Adrenal gland (tissue), 5 donors: ENCODE results near the gene NUMA1.

ENCODE experiments used
- CTCF ChIP-seq, 6 experiments: fragments of 450-650 bp in 4 of 6; fragments of 200-600 bp in 2 of 6; sonication (generic) in 1 of 6; IDR thresholded peaks; 1 replicate in 5 of 6; 2 replicates in 1 of 6; pipeline versions ENCODE4 v1.5.1 to v1.8.0; 2016 to 2021; ENCODE audit warnings: antibody characterized with exemption in 6 of 6, mild to moderate bottlenecking in 2 of 6, moderate library complexity in 1 of 6
- POLR2A ChIP-seq, 2 donors: fragments of 450-650 bp; IDR thresholded peaks; one replicate each; pipeline ENCODE4 v1.6.1; 2017; ENCODE audit warnings: antibody characterized with exemption in 2 of 2, mild to moderate bottlenecking in 2 of 2, moderate library complexity in 1 of 2
- donor health status: DM: no; HTN: no; CAD: no.

GRCh38 chr11:72001834-72002591 lies 78.3 kb downstream of the NUMA1 start:
- no peak for TF ChIP-seq POLR2A (IDR thresholded peaks at IDR 0.05)
- no peak for TF ChIP-seq CTCF (IDR thresholded peaks at IDR 0.05)
